Skeletal muscle tissue (tissue), 4 donors: Measurements from ENCODE around the gene PDE8B. TPM values are rescaled to one million over a fixed set of nuclear protein-coding genes. Genes with fewer than 3 reads are reported as not detected.

ENCODE experiments used
- H3K27ac ChIP-seq: one replicate; pipeline ENCODE4 v1.7.0; 2013; ENCODE audit warnings: mild to moderate bottlenecking, low read depth, low read length, inconsistent platforms
- H3K27me3 ChIP-seq, 3 donors: one replicate each; pipeline ENCODE4 v1.7.0; 2013; ENCODE audit warnings: low read length in 3 of 3; ENCODE audit not compliant: control insufficient read depth in 3 of 3, insufficient read depth in 3 of 3
- H3K36me3 ChIP-seq, 3 donors: one replicate each; pipeline ENCODE4 v1.7.0; 2013; ENCODE audit warnings: low read length in 3 of 3; ENCODE audit not compliant: control insufficient read depth in 3 of 3, insufficient read depth in 3 of 3
- H3K4me1 ChIP-seq, 3 donors: one replicate each; pipeline ENCODE4 v1.7.0; 2013; ENCODE audit warnings: low read length in 3 of 3, mild to moderate bottlenecking in 3 of 3; ENCODE audit not compliant: control insufficient read depth in 3 of 3, insufficient read depth in 3 of 3
- H3K4me3 ChIP-seq, 3 donors: one replicate each; pipeline ENCODE4 v1.7.0; 2013; ENCODE audit warnings: low read length in 3 of 3
- H3K9ac ChIP-seq, 3 donors: one replicate each; pipeline ENCODE4 v1.7.0; 2013; ENCODE audit warnings: low read length in 3 of 3, mild to moderate bottlenecking in 3 of 3, moderate library complexity in 2 of 3, low read depth in 1 of 3
- H3K9me3 ChIP-seq, 3 donors: one replicate each; pipeline ENCODE4 v1.7.0; 2013; ENCODE audit warnings: low read length in 3 of 3; ENCODE audit not compliant: control insufficient read depth in 3 of 3
- total RNA-seq: library from RNA; depleted of rRNA; stranded (reverse); fragments of >200 nt; gene quantifications from one replicate; pipeline ENCODE4 v1.2.3, GENCODE V29; 2014
- donor health status: Osteomylitis.

Gene PDE8B
- total RNA-seq, 1 donor from 2014 or later, result 1.0 TPM

GRCh38 chr5:77302653-77303052, 92.2 kb downstream of the PDE8B start:
- no peak overlapping the region for H3K27ac ChIP-seq
- no peak overlapping the region for H3K4me3 ChIP-seq
- no peaks in the 10 kb centered on the region for H3K4me1 ChIP-seq
- H3K36me3 ChIP-seq, result no peaks in the 10 kb centered on the region
- H3K9me3 ChIP-seq, result no peaks in the 10 kb centered on the region
- no peaks in the 10 kb centered on the region for H3K27me3 ChIP-seq
- H3K9ac ChIP-seq, result no peak overlapping the region

GRCh38 chr5:77304388-77304787, 93.9 kb downstream of the PDE8B start:
- Histone ChIP-seq H3K9ac (no peak overlapping the region), H3K9me3 (no peaks in the 10 kb centered on the region), H3K4me1 (no peaks in the 10 kb centered on the region), H3K36me3 (no peaks in the 10 kb centered on the region), H3K27me3 (no peaks in the 10 kb centered on the region), H3K4me3 (no peak overlapping the region), H3K27ac (no peak overlapping the region)

- Histone ChIP-seq H3K9me3 (no peaks in the 10 kb centered on the region), H3K27me3 (no peaks in the 10 kb centered on the region), H3K4me1 (no peaks in the 10 kb centered on the region), H3K27ac (no peak overlapping the region), H3K9ac (no peak overlapping the region), H3K4me3 (no peak overlapping the region), H3K36me3 (no peaks in the 10 kb centered on the region)
Observed at GRCh38 chr5:77305222-77305846, 94.9 kb downstream of the PDE8B start.

- no peaks in the 10 kb centered on the region for H3K36me3 ChIP-seq
- no peak overlapping the region for H3K27ac ChIP-seq
- H3K4me1 ChIP-seq, result no peaks in the 10 kb centered on the region
- H3K4me3 ChIP-seq, result no peak overlapping the region
- H3K9me3 ChIP-seq, result no peaks in the 10 kb centered on the region
- H3K9ac ChIP-seq, result no peak overlapping the region
- H3K27me3 ChIP-seq, result no peaks in the 10 kb centered on the region
Observed at GRCh38 chr5:77305956-77306355, 95.5 kb downstream of the PDE8B start.

GRCh38 chr5:77306531-77306930, 96.1 kb downstream of the PDE8B start:
- H3K27me3 ChIP-seq, result no peaks in the 10 kb centered on the region
- no peaks in the 10 kb centered on the region for H3K9me3 ChIP-seq
- no peaks in the 10 kb centered on the region for H3K4me1 ChIP-seq
- no peak overlapping the region for H3K27ac ChIP-seq
- H3K36me3 ChIP-seq, result no peaks in the 10 kb centered on the region
- H3K4me3 ChIP-seq, result no peak overlapping the region
- no peak overlapping the region for H3K9ac ChIP-seq

- Histone ChIP-seq H3K27me3 (no peaks in the 10 kb centered on the region), H3K4me1 (no peaks in the 10 kb centered on the region), H3K27ac (no peak overlapping the region), H3K9me3 (no peaks in the 10 kb centered on the region), H3K36me3 (no peaks in the 10 kb centered on the region), H3K4me3 (no peak overlapping the region), H3K9ac (no peak overlapping the region)
Observed at GRCh38 chr5:77308154-77308960, 97.9 kb downstream of the PDE8B start.

- Histone ChIP-seq H3K4me3 (no peak overlapping the region), H3K9me3 (no peaks in the 10 kb centered on the region), H3K27ac (no peak overlapping the region), H3K27me3 (no peaks in the 10 kb centered on the region), H3K4me1 (no peaks in the 10 kb centered on the region), H3K36me3 (no peaks in the 10 kb centered on the region), H3K9ac (no peak overlapping the region)
Observed at GRCh38 chr5:77309140-77309539, 98.7 kb downstream of the PDE8B start.

GRCh38 chr5:77310494-77311213, 100.2 kb downstream of the PDE8B start:
- Histone ChIP-seq H3K27me3 (no peaks in the 10 kb centered on the region), H3K4me1 (no peaks in the 10 kb centered on the region), H3K4me3 (no peak overlapping the region), H3K9me3 (no peaks in the 10 kb centered on the region), H3K36me3 (no peaks in the 10 kb centered on the region), H3K27ac (no peak overlapping the region), H3K9ac (no peak overlapping the region)

- Histone ChIP-seq H3K36me3 (no peaks in the 10 kb centered on the region), H3K27me3 (no peaks in the 10 kb centered on the region), H3K9ac (no peak overlapping the region), H3K4me1 (no peaks in the 10 kb centered on the region), H3K27ac (no peak overlapping the region), H3K9me3 (no peaks in the 10 kb centered on the region), H3K4me3 (no peak overlapping the region)
Observed at GRCh38 chr5:77311214-77311571, 100.7 kb downstream of the PDE8B start.

- Histone ChIP-seq H3K27ac (no peak overlapping the region), H3K9me3 (no peaks in the 10 kb centered on the region), H3K9ac (no peak overlapping the region), H3K4me3 (no peak overlapping the region), H3K36me3 (no peaks in the 10 kb centered on the region), H3K4me1 (no peaks in the 10 kb centered on the region), H3K27me3 (no peaks in the 10 kb centered on the region)
Observed at GRCh38 chr5:77312413-77312812, 101.9 kb downstream of the PDE8B start.
